HepG2 (cell line): ENCODE measurements around the gene IQGAP2. TPM values are rescaled to one million over a fixed set of nuclear protein-coding genes. Genes with fewer than 3 reads are reported as not detected.

ENCODE experiments used
- ATAC-seq: fragments of 200-7000 bp; cut with Tn5 transposase; 3 replicates; pipeline ENCODE4 v1.9.1; 2020; ENCODE audit warnings: mild to moderate bottlenecking, moderate library complexity
- BruUV-seq: library from RNA; stranded (reverse); fragments of 400-500 nt; replicated peaks from 2 replicates; lab custom pipeline; 2021; lab: Mats Ljungman, UMichigan
- CTCF ChIA-PET: fragments of 300-600 bp; formaldehyde crosslinking; extraction: SDS; loops from one replicate; lab custom pipeline; 2021; ENCODE audit warnings: low total read pairs, inconsistent platforms, low intra/inter-chr PET ratio; lab: Yijun Ruan, JAX
- POLR2A ChIA-PET: fragments of 350-600 bp; sonication (Branson Sonifier 250); formaldehyde crosslinking; loops from one replicate; lab custom pipeline; 2020; ENCODE audit warnings: antibody characterized with exemption, inconsistent platforms; lab: Yijun Ruan, JAX
- DNase-seq: peaks from one replicate; pipeline ENCODE4 v3.0.0-alpha.2; 2015; ENCODE audit warnings: low spot score
- FAIRE-seq: peaks from 3 replicates; lab custom pipeline; 2011; peaks lifted over from hg19 to GRCh38; lab: Jason Lieb, UNC
- H2AFZ ChIP-seq: one replicate; pipeline ENCODE4 v1.6.1; 2011; ENCODE audit warnings: low read length, inconsistent platforms
- H3K27ac ChIP-seq: fragments of 300-600 bp; 3 replicates; pipeline ENCODE4 v1.8.0; 2011; ENCODE audit warnings: mixed run types, mild to moderate bottlenecking, mixed read lengths, low read length, inconsistent platforms; ENCODE audit not compliant: insufficient read depth; ENCODE audit errors: extremely low read length
- H3K27me3 ChIP-seq, 2 experiments: fragments of 200-600 bp in 1 of 2; 2 replicates in 1 of 2; 3 replicates in 1 of 2; pipeline versions ENCODE4 v1.6.0 to v1.8.0; 2011; ENCODE audit warnings: low read length in 2 of 2, mild to moderate bottlenecking in 2 of 2, moderate library complexity in 2 of 2, inconsistent platforms in 1 of 2; ENCODE audit not compliant: insufficient read depth in 2 of 2, control insufficient read depth in 1 of 2
- H3K36me3 ChIP-seq, 2 experiments: fragments of 200-600 bp in 1 of 2; replicated peaks in 1 of 2; 2 replicates in 1 of 2; 3 replicates in 1 of 2; pipeline versions ENCODE4 v1.5.1 to v1.8.0; 2011; ENCODE audit warnings: low read length in 2 of 2, inconsistent platforms in 1 of 2; ENCODE audit not compliant: insufficient read depth in 2 of 2, control insufficient read depth in 1 of 2
- H3K4me1 ChIP-seq: 2 replicates; pipeline ENCODE4 v1.5.1; 2012; ENCODE audit warnings: low read length, inconsistent platforms; ENCODE audit not compliant: insufficient read depth
- H3K4me2 ChIP-seq: 2 replicates; pipeline ENCODE4 v1.6.0; 2011; ENCODE audit warnings: low read depth, low read length, inconsistent platforms
- H3K4me3 ChIP-seq, 3 experiments: fragments of 200-600 bp in 1 of 3; sonication (generic), shearing (Covaris generic) in 1 of 3; replicated peaks in 1 of 3; 2 replicates each; pipeline ENCODE4 v1.5.1; 2011 to 2016; ENCODE audit warnings: low read length in 3 of 3, inconsistent platforms in 2 of 3, low read depth in 2 of 3, mild to moderate bottlenecking in 2 of 3, control low read depth in 1 of 3, mixed read lengths in 1 of 3; ENCODE audit not compliant: insufficient read depth in 1 of 3
- H3K79me2 ChIP-seq: one replicate; pipeline ENCODE4 v1.6.1; 2011; ENCODE audit warnings: low read length, inconsistent platforms; ENCODE audit not compliant: insufficient read depth
- H3K9ac ChIP-seq: 2 replicates; pipeline ENCODE4 v1.6.0; 2011; ENCODE audit warnings: mild to moderate bottlenecking, low read depth, low read length, inconsistent platforms; ENCODE audit not compliant: insufficient read depth
- H3K9me3 ChIP-seq: 2 replicates; pipeline ENCODE4 v1.5.1; 2012; ENCODE audit warnings: mild to moderate bottlenecking, low read length
- H4K20me1 ChIP-seq: 2 replicates; pipeline ENCODE4 v1.6.0; 2011; ENCODE audit warnings: inconsistent platforms, mild to moderate bottlenecking, low read length, moderate library complexity; ENCODE audit not compliant: insufficient read depth
- CTCF ChIP-seq: sonication (generic); formaldehyde crosslinking; IDR thresholded peaks from 2 replicates; pipeline ENCODE4 v1.5.0; 2020; ENCODE audit warnings: mild to moderate bottlenecking, missing genetic modification reagents, moderate library complexity
- E2F2 ChIP-seq: sonication (generic); formaldehyde crosslinking; IDR thresholded peaks from 2 replicates; pipeline ENCODE4 v1.4.0; 2020; ENCODE audit warnings: missing genetic modification reagents, borderline replicate concordance
- HMGA1 ChIP-seq: sonication (generic); formaldehyde crosslinking; conservative IDR thresholded peaks from 2 replicates; pipeline ENCODE4 v1.4.0; 2020; ENCODE audit warnings: missing genetic modification reagents
- HNF1B ChIP-seq: sonication (generic); formaldehyde crosslinking; IDR thresholded peaks from 2 replicates; pipeline ENCODE4 v1.5.1; 2020; ENCODE audit warnings: mild to moderate bottlenecking, moderate library complexity, missing genetic modification reagents
- HNRNPL ChIP-seq: fragments of 200-400 bp; formaldehyde crosslinking; IDR thresholded peaks from 2 replicates; pipeline ENCODE4 v1.6.1; 2017; ENCODE audit warnings: mild to moderate bottlenecking, low read depth, low read length
- MAFK ChIP-seq, 2 experiments: IDR thresholded peaks in 1 of 2; conservative IDR thresholded peaks in 1 of 2; 2 replicates each; pipeline ENCODE4 v1.6.1; 2011; ENCODE audit warnings: improper control_type of control experiment in 2 of 2, low read length in 2 of 2
- MTF2 ChIP-seq: sonication (generic); formaldehyde crosslinking; IDR thresholded peaks from 2 replicates; pipeline ENCODE4 v1.5.0; 2020; ENCODE audit warnings: missing genetic modification reagents, borderline replicate concordance
- NRL ChIP-seq: sonication (generic); formaldehyde crosslinking; IDR thresholded peaks from 2 replicates; pipeline ENCODE4 v1.5.0; 2020; ENCODE audit warnings: missing genetic modification reagents, mild to moderate bottlenecking, moderate library complexity, borderline replicate concordance
- ZBTB7A ChIP-seq: sonication (generic); formaldehyde crosslinking; IDR thresholded peaks from 2 replicates; pipeline ENCODE4 v1.8.0; 2022; ENCODE audit warnings: mild to moderate bottlenecking, missing genetic modification reagents
- ZNF234 ChIP-seq: sonication (generic); formaldehyde crosslinking; conservative IDR thresholded peaks from 2 replicates; pipeline ENCODE4 v1.5.1; 2020; ENCODE audit warnings: mild to moderate bottlenecking, missing genetic modification reagents
- ZNF512B ChIP-seq: sonication (generic); formaldehyde crosslinking; IDR thresholded peaks from 2 replicates; pipeline ENCODE4 v1.5.1; 2020; ENCODE audit warnings: missing genetic modification reagents, mild to moderate bottlenecking, borderline replicate concordance
- ZNF768 ChIP-seq: sonication (generic); formaldehyde crosslinking; IDR thresholded peaks from 2 replicates; pipeline ENCODE4 v1.4.0; 2020; ENCODE audit warnings: missing genetic modification reagents
- WGBS: methylation state at CpG from one replicate; pipeline ENCODE4 v1.1.6; 2017; ENCODE audit warnings: low lambda C conversion rate; 5-methylcytosine and 5-hydroxymethylcytosine counted together
- in situ Hi-C: cut with HindIII; loops from 2 replicates; pipeline ENCODE4 v1.10.0; 2017; ENCODE audit warnings: low pct_unique_long_range_greater_than_20kb; ENCODE audit not compliant: extremely low pct_ligation_motif_present
- intact Hi-C: fragments of 100-400 bp; cut with micrococcal nuclease; formaldehyde crosslinking; loops from one replicate; pipeline ENCODE4 v1.10.0; 2022; ENCODE audit not compliant: unreplicated experiment
- polyA plus RNA-seq, 8 experiments: library from polyadenylated mRNA; depleted of rRNA in 3 of 8; stranded (reverse) in 7 of 8; unstranded in 1 of 8; fragments of >200 nt; fragmentation: Illumina TruSeq in 4 of 8; extraction: Trizol in 4 of 8; gene quantifications; 2 replicates each; pipeline versions ENCODE4 v1.2.1 to v1.2.3, GENCODE V29; 2011 to 2016; ENCODE audit warnings: low read depth in 4 of 8, missing spikeins in 1 of 8, mixed read lengths in 1 of 8; ENCODE audit not compliant: insufficient read depth in 1 of 8
- total RNA-seq, 5 experiments: library from RNA; depleted of rRNA; stranded (reverse); fragments of >200 nt; fragmentation: Illumina TruSeq; extraction: Trizol; gene quantifications; 2 replicates each; pipeline ENCODE4 v1.2.3, GENCODE V29; 2016; ENCODE audit warnings: low read depth in 1 of 5
- TF ChIP-seq, protein P1 (sequence below): sonication (generic); formaldehyde crosslinking; IDR thresholded peaks from 2 replicates; pipeline ENCODE4 v1.4.0; 2020; ENCODE audit warnings: missing genetic modification reagents
- TF ChIP-seq, protein P2 (sequence below): sonication (generic); formaldehyde crosslinking; IDR thresholded peaks from 2 replicates; pipeline ENCODE4 v1.4.0; 2020; ENCODE audit warnings: missing genetic modification reagents

IQGAP2 gene
- total and polyA plus RNA-seq, 2 of the 13 experiments (the other 11 are each of a cell fraction or from before 2014, with no cell fraction given), result 35.2 to 83.3 TPM

DNA sequence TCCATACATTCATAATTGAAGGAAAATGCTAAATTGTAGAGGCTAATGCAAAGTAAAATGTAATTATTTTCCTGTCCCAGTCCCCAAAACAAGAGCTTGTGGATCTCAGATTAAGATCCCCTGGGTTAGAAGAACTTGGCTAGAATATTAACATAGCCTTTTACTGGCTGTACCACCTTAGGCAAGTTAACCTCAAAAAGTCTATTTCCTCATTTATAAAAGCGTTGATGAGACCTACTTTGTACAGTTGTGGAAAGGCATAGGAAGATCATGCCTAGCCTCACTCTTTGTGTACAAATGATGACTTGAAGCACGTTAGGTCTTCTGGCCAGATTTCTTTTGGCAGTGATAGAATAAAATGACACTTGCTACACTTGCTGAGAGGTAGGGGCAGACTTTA, 122.9 kb downstream of the IQGAP2 start:
- H2AFZ ChIP-seq, result no peak overlapping the region
- H3K4me1 ChIP-seq, result peaks cover 63% of the 10 kb centered on the region
- in situ Hi-C loops, result no loop called here
- H3K79me2 ChIP-seq, result peaks cover 28% of the 10 kb centered on the region
- H3K27ac ChIP-seq, result no peak overlapping the region
- H3K4me3 ChIP-seq, result no peak overlapping the region
- WGBS, result 93% methylated on average over 2 of the region's 2 CpGs
- no peaks in the 10 kb centered on the region for H3K36me3 ChIP-seq
- H3K4me2 ChIP-seq, result no peak overlapping the region
- no TSS peak for BruUV-seq
- no peak overlapping the region for H3K9ac ChIP-seq
- DNase-seq (no peak), FAIRE-seq (no peak), ATAC-seq (no peak)
- no peaks in the 10 kb centered on the region for H3K9me3 ChIP-seq
- ChIA-PET CTCF (no interaction called here), POLR2A (no interaction called here)
- no peaks in the 10 kb centered on the region for H4K20me1 ChIP-seq
- TF ChIP-seq CTCF (CRISPR knock-in tag) (no peak), HMGA1 (CRISPR knock-in tag) (no peak), MAFK (conservative IDR thresholded peaks at IDR 0.05 in 1 of 2, IDR thresholded peaks at IDR 0.05 in 1 of 2; ENCODE audit: low read length in 2 of 2) (no peak), HNRNPL (no peak), HNF1B (CRISPR knock-in tag) (no peak), E2F2 (CRISPR knock-in tag) (no peak), ZNF768 (CRISPR knock-in tag) (no peak), MTF2 (no peak), ZNF512B (CRISPR knock-in tag) (no peak), ZNF234 (CRISPR knock-in tag) (no peak), ZBTB7A (CRISPR knock-in tag) (no peak), NRL (no peak)
- TF ChIP-seq, protein P1, sequence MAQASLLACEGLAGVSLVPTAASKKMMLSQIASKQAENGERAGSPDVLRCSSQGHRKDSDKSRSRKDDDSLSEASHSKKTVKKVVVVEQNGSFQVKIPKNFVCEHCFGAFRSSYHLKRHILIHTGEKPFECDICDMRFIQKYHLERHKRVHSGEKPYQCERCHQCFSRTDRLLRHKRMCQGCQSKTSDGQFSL, result no peak
- TF ChIP-seq, protein P2, sequence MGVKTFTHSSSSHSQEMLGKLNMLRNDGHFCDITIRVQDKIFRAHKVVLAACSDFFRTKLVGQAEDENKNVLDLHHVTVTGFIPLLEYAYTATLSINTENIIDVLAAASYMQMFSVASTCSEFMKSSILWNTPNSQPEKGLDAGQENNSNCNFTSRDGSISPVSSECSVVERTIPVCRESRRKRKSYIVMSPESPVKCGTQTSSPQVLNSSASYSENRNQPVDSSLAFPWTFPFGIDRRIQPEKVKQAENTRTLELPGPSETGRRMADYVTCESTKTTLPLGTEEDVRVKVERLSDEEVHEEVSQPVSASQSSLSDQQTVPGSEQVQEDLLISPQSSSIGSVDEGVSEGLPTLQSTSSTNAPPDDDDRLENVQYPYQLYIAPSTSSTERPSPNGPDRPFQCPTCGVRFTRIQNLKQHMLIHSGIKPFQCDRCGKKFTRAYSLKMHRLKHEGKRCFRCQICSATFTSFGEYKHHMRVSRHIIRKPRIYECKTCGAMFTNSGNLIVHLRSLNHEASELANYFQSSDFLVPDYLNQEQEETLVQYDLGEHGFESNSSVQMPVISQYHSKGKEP (CRISPR knock-in tag), result no peak
- intact Hi-C loops, result no loop called here
- no peaks in the 10 kb centered on the region for H3K27me3 ChIP-seq
